Measurements from ENCODE around the gene MMP25. TPM values are rescaled to one million over a fixed set of nuclear protein-coding genes. Genes with fewer than 3 reads are reported as not detected.

Gene MMP25
- total and polyA plus RNA-seq, 9 of the 15 experiments (the other 6 are each of a cell fraction or from before 2014, with no cell fraction given), result 0.03 to 0.04 TPM; not detected in 7

DNA sequence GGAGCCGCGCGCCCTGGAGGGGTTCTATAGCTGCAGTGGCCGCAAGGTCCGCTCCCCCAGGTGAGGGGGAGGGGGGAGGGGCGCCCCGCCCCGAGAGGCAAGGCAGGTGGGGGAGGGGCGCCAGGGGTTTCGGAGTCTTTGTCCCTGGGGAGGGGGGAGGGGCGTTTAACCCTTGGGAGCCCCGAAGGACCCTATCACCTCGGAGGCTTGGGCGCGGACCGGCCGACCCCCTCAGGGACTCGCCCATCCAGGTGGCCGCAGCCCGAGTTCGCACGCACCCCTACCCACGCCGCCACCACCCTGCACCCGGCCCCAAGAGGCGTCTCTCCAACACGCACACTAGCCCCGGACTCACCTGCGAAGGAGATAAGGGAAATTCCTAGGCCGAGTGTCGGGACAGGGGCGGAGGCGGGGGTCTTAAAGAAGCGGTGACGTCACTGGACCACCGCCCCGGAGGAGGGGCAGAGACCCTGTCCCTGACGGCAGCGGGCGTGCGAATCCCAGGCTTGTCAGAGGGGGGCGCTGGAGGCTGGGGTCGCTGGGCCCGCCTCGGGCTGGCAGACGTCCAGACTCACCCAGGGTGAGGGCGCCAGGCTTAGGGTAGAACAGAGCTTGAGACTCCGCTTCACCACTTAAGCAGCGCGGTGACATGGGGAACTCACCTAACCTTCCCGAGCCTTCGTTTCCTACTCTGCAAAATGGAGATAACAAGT lies 28.4 kb upstream of the MMP25 start, which contains the start of gene CLDN6 (continued):
- TF ChIP-seq POU5F1 (IDR thresholded peaks at IDR 0.05; ENCODE audit: borderline replicate concordance, low read depth, low read length, partially characterized antibody) (no peak), ATF1 (CRISPR knock-in tag; IDR thresholded peaks at IDR 0.05) (no peak), ATF1 (tag; IDR thresholded peaks at IDR 0.05) (peak; percentile 85), NONO (IDR thresholded peaks at IDR 0.05; ENCODE audit: low read depth in 2 of 2, low read length in 1 of 2) (no peak), CREB1 (IDR thresholded peaks at IDR 0.05) (0 out of 2 replicates have a peak, but pooled peaks have one; percentile 28), CREB1 (CRISPR knock-in tag; IDR thresholded peaks at IDR 0.05) (no peak; the same call in 1 of the 2 replicates), ZNF121 (CRISPR knock-in tag; conservative IDR thresholded peaks at IDR 0.05) (no peak), GTF2F1 (IDR thresholded peaks at IDR 0.05; ENCODE audit: low read depth, low read length) (no peak)
- TF ChIP-seq, protein P1, sequence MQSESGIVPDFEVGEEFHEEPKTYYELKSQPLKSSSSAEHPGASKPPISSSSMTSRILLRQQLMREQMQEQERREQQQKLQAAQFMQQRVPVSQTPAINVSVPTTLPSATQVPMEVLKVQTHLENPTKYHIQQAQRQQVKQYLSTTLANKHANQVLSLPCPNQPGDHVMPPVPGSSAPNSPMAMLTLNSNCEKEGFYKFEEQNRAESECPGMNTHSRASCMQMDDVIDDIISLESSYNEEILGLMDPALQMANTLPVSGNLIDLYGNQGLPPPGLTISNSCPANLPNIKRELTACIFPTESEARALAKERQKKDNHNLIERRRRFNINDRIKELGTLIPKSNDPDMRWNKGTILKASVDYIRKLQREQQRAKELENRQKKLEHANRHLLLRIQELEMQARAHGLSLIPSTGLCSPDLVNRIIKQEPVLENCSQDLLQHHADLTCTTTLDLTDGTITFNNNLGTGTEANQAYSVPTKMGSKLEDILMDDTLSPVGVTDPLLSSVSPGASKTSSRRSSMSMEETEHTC (IDR thresholded peaks at IDR 0.05), result no peak
- TF ChIP-seq, protein P2, sequence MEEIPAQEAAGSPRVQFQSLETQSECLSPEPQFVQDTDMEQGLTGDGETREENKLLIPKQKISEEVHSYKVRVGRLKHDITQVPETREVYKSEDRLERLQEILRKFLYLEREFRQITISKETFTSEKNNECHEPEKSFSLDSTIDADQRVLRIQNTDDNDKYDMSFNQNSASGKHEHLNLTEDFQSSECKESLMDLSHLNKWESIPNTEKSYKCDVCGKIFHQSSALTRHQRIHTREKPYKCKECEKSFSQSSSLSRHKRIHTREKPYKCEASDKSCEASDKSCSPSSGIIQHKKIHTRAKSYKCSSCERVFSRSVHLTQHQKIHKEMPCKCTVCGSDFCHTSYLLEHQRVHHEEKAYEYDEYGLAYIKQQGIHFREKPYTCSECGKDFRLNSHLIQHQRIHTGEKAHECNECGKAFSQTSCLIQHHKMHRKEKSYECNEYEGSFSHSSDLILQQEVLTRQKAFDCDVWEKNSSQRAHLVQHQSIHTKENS (CRISPR knock-in tag; IDR thresholded peaks at IDR 0.05), result no peak
- TF ChIP-seq, protein P3, sequence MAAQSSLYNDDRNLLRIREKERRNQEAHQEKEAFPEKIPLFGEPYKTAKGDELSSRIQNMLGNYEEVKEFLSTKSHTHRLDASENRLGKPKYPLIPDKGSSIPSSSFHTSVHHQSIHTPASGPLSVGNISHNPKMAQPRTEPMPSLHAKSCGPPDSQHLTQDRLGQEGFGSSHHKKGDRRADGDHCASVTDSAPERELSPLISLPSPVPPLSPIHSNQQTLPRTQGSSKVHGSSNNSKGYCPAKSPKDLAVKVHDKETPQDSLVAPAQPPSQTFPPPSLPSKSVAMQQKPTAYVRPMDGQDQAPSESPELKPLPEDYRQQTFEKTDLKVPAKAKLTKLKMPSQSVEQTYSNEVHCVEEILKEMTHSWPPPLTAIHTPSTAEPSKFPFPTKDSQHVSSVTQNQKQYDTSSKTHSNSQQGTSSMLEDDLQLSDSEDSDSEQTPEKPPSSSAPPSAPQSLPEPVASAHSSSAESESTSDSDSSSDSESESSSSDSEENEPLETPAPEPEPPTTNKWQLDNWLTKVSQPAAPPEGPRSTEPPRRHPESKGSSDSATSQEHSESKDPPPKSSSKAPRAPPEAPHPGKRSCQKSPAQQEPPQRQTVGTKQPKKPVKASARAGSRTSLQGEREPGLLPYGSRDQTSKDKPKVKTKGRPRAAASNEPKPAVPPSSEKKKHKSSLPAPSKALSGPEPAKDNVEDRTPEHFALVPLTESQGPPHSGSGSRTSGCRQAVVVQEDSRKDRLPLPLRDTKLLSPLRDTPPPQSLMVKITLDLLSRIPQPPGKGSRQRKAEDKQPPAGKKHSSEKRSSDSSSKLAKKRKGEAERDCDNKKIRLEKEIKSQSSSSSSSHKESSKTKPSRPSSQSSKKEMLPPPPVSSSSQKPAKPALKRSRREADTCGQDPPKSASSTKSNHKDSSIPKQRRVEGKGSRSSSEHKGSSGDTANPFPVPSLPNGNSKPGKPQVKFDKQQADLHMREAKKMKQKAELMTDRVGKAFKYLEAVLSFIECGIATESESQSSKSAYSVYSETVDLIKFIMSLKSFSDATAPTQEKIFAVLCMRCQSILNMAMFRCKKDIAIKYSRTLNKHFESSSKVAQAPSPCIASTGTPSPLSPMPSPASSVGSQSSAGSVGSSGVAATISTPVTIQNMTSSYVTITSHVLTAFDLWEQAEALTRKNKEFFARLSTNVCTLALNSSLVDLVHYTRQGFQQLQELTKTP (IDR thresholded peaks at IDR 0.05; ENCODE audit: low read depth in 1 of 2, partially characterized antibody in 2 of 2), result no peak
- TF ChIP-seq, protein P4, sequence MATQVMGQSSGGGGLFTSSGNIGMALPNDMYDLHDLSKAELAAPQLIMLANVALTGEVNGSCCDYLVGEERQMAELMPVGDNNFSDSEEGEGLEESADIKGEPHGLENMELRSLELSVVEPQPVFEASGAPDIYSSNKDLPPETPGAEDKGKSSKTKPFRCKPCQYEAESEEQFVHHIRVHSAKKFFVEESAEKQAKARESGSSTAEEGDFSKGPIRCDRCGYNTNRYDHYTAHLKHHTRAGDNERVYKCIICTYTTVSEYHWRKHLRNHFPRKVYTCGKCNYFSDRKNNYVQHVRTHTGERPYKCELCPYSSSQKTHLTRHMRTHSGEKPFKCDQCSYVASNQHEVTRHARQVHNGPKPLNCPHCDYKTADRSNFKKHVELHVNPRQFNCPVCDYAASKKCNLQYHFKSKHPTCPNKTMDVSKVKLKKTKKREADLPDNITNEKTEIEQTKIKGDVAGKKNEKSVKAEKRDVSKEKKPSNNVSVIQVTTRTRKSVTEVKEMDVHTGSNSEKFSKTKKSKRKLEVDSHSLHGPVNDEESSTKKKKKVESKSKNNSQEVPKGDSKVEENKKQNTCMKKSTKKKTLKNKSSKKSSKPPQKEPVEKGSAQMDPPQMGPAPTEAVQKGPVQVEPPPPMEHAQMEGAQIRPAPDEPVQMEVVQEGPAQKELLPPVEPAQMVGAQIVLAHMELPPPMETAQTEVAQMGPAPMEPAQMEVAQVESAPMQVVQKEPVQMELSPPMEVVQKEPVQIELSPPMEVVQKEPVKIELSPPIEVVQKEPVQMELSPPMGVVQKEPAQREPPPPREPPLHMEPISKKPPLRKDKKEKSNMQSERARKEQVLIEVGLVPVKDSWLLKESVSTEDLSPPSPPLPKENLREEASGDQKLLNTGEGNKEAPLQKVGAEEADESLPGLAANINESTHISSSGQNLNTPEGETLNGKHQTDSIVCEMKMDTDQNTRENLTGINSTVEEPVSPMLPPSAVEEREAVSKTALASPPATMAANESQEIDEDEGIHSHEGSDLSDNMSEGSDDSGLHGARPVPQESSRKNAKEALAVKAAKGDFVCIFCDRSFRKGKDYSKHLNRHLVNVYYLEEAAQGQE (IDR thresholded peaks at IDR 0.05; ENCODE audit: borderline replicate concordance), result peak; percentile 29; the same call in 1 of the 2 replicates
- TF ChIP-seq, protein P4 (CRISPR knock-in tag; IDR thresholded peaks at IDR 0.05; ENCODE audit: low read depth), result no peak

All from K562 (cell line).